HG03571 (cell line): Measurements from ENCODE around the gene PHETA1.

ENCODE experiments used
- ATAC-seq: cut with Tn5 transposase; IDR thresholded peaks from one replicate; pipeline ENCODE4 v1.9.1; 2021; ENCODE audit not compliant: unreplicated experiment

Gene PHETA1

GRCh38 chr12:111327474-111327873 lies 41.4 kb downstream of the PHETA1 start:
- ATAC-seq, result no peak

- no peak for ATAC-seq
These were observed 46.3 kb downstream of the PHETA1 start for GRCh38 chr12:111322336-111323250.

GRCh38 chr12:111321317-111321716 lies 47.6 kb downstream of the PHETA1 start:
- ATAC-seq, result no peak

GRCh38 chr12:111320258-111321050 lies 48.4 kb downstream of the PHETA1 start:
- no peak for ATAC-seq

- no peak for ATAC-seq
These were observed 49.2 kb downstream of the PHETA1 start for GRCh38 chr12:111319600-111320257.

GRCh38 chr12:111318450-111318849 lies 50.4 kb downstream of the PHETA1 start:
- no peak for ATAC-seq

GRCh38 chr12:111316671-111317070 lies 52.2 kb downstream of the PHETA1 start:
- no peak for ATAC-seq

GRCh38 chr12:111314953-111315539 lies 53.8 kb downstream of the PHETA1 start:
- ATAC-seq, result no peak

- ATAC-seq, result no peak
These were observed 55.0 kb downstream of the PHETA1 start for GRCh38 chr12:111313833-111314259.

GRCh38 chr12:111312708-111313107 lies 56.2 kb downstream of the PHETA1 start:
- no peak for ATAC-seq

GRCh38 chr12:111312016-111312415 lies 56.9 kb downstream of the PHETA1 start:
- ATAC-seq, result no peak

- no peak for ATAC-seq
These were observed 57.9 kb downstream of the PHETA1 start for GRCh38 chr12:111311011-111311410.
